Stimulated activated CD8-positive, alpha-beta memory T cell treated with anti-CD3 and anti-CD28 coated beads, Interleukin-4, amount 100 ng/mL, for 24 hours (primary cell): ENCODE data around the gene ANKFY1.

ENCODE experiments used
- DNase-seq: peaks from one replicate; pipeline ENCODE4 v3.0.0-alpha.2; 2020; ENCODE audit warnings: low read depth

The ANKFY1 gene

DNA sequence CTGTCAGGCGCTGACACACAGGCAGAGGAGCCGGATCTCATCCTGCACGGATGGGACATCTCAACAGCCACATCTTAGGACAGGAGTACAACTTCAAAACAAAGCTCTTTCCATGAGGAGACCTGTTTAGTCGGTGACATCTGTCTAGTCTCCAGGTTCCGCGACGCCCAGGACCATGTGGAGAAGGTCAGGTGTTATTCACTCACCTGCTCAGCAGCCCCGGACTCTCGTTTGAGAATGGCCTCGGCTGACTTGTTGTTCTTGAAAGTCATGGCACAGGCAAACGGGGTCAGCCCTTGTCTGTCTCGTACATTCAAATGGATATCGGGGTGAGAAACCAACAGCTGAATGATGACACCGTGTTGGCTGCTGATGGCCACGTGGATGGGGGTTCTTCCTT lies 85.1 kb downstream of the ANKFY1 start:
- DNase-seq: no peak

- no peak for DNase-seq
Observed at GRCh38 chr17:4177806-4178205, 86.0 kb downstream of the ANKFY1 start.

DNA sequence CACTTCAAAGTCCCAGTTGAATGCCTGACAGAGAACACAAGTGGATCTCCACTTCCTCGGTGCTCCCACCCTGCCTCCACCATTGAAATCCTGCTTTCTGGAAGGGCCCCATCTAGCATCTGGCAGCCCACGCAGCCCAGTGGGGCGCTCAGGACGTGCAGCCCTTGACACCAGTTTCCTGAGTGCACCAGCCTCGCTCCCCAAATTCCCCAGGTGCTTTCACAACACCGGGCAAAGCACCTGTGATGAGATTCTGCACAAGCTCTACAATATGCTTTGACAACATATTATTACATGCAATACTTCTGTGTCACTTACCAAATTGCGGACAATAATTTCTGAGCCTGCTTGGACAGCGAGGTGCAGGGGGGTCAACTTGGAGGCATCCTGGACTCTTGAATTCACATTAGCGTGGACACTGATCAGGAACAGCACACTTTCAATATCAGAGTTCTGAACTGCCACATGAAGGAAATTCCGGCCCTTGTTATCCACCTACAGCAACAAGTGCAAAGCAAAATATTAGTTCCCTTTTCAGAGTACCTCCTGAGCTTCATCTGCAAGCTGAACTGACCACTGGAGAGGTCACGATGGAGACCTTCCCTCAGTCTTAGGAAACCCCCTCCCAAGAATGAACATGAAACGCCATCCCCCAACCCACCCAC lies 86.8 kb downstream of the ANKFY1 start:
- DNase-seq: no peak

DNA sequence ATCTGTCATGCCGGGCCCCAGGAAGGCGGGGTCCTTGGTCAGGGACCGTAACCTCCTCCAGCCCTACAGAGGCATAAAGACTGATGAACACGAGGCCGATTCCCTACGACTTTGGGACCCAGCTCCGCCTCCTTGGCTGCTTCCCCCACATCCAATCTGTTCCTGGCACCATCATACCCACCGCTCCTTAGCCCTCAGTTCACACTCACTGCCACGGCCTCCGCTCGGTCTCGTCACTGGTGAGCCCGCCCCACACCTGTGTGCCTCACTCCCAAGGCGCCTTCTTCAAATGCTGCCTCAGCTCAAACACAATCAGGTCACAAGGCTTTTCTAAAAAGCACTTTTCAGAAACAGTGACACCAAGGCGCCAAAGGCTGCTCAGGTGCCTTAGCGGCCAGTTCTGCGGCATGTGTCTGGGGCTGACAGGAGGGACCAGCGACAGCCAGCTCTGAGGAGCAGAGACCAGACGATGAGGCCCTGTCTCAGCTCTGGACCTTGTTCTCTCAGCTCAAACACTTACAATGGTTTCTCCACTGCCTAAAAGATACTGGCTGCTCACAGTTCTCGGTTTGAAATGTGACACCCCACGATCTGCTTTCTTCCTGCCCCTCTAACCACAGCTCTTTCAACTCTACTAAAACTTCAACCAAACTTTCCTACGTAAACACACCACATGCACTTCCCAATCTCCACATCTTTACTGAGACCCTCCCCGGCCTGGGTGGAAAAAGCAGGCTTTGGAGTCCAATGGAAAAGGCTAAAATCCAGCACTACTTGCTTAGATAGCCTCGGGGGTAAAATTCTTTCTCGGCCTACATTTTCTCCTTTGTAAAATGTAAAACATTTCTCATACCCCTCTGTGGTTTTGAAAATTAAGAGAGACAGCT lies 87.6 kb downstream of the ANKFY1 start:
- no peak for DNase-seq

GRCh38 chr17:4174556-4174955 lies 89.2 kb downstream of the ANKFY1 start:
- DNase-seq: no peak

- DNase-seq: no peak
Observed at GRCh38 chr17:4173781-4174180, 90.0 kb downstream of the ANKFY1 start.

GRCh38 chr17:4172356-4172755 lies 91.4 kb downstream of the ANKFY1 start:
- DNase-seq: no peak

- no peak for DNase-seq
Observed at GRCh38 chr17:4170639-4171280, 93.0 kb downstream of the ANKFY1 start.

- DNase-seq: no peak
Observed at GRCh38 chr17:4167786-4168185, 96.0 kb downstream of the ANKFY1 start.

GRCh38 chr17:4166419-4166818 lies 97.4 kb downstream of the ANKFY1 start:
- no peak for DNase-seq

- DNase-seq: no peak
Observed at GRCh38 chr17:4165301-4166010, 98.3 kb downstream of the ANKFY1 start.

DNA sequence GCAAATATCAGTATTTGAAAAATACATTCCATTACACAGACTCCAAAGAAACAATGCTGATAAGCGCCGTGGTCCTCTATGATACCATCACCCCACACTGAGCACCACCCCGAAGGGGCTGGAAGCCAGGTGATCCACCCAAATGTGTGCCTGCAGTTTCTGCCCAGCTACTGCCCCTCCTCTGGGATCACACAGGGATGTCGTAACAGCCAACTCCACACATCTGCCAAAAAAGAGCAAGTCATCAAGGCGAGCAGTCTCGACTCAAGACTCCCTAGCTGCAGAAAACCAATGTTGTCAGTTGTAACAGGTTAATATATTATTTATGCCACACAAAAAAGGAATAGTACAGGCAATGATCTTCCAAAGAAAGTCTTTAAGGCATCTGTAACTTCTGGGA lies 99.8 kb downstream of the ANKFY1 start:
- DNase-seq: no peak

DNA sequence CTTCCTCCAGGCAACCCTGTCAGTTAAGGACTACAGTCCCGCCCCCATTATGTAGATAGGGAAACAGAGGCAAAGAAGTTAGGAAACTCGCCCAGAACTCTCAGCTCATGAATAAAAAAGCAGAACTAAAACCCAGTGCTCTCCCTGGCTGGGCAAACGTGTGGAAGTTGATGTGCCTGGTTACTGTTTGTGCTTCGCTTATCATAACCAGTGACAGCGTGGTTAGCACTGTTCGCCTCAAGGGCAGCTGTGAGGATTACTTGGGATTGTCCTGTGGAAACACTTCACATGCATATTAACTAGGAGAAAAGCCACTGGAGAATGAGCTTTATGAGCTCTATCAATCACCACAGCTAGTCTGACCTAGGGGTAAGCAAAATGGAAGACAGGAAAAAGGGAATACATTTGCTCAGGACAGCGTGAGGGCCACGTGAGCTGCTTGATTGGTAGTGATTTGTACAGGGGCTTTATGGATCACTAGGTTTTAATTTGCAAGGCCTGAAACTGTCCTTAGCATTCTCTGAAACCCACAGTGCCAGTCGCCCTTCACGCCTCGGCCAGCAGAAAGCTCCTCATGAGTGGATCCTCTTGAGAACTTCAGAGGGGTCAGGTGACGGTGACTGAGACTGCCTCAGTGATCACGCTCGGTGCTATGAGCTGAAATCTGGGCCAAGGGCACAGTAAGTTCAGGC lies 100.9 kb downstream of the ANKFY1 start:
- no peak for DNase-seq

DNA sequence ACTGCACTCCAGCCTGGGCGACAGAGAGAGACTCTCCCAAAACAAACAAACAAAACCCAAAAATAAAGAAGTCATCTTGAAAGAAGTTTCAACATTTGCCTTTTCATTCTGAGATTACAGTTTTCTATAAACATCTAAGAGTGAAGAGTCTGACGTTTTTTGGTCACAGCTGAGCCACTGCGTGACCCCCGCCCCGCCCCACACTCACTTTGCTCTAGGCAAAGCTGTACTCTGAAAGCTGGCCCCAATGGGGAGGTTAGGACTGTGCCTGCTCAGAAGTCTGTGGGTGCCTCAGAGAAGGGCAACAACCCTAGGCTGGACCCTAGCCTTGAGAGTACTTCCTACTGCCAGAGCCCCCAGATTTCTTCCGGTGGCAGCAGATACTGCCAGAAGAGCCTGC lies 101.5 kb downstream of the ANKFY1 start:
- no peak for DNase-seq

- DNase-seq: no peak
Observed at GRCh38 chr17:4161967-4162305, 101.8 kb downstream of the ANKFY1 start.

- no peak for DNase-seq
Observed at GRCh38 chr17:4161192-4161966, 102.4 kb downstream of the ANKFY1 start.

- DNase-seq: no peak
Observed at GRCh38 chr17:4160294-4160859, 103.4 kb downstream of the ANKFY1 start.

GRCh38 chr17:4159761-4160160 lies 104.0 kb downstream of the ANKFY1 start:
- DNase-seq: no peak

- no peak for DNase-seq
Observed at GRCh38 chr17:4157618-4158333, 106.0 kb downstream of the ANKFY1 start.

- DNase-seq: no peak
Observed at GRCh38 chr17:4156750-4157381, 106.9 kb downstream of the ANKFY1 start.
